Esophagus muscularis mucosa (tissue), 4 donors: Measurements from ENCODE around the gene SLX4IP. TPM values are rescaled to one million over a fixed set of nuclear protein-coding genes. Genes with fewer than 3 reads are reported as not detected.

ENCODE experiments used
- DNase-seq: peaks from one replicate; pipeline ENCODE4 v3.0.0-alpha.2; 2017; ENCODE audit errors: extremely low spot score
- H3K27ac ChIP-seq, 4 donors: fragments of 200-600 bp; sonication (generic); replicated peaks in 1 of 4; 1 replicate in 3 of 4; 2 replicates in 1 of 4; pipeline ENCODE4 v1.5.1; 2016 to 2019; ENCODE audit warnings: mild to moderate bottlenecking in 1 of 4
- H3K27me3 ChIP-seq, 4 donors: fragments of 200-600 bp; sonication (generic); one replicate each; pipeline versions ENCODE4 v1.5.1 to v1.6.0; 2016 to 2019
- H3K36me3 ChIP-seq, 4 donors: fragments of 200-600 bp; sonication (generic); one replicate each; pipeline ENCODE4 v1.5.1; 2016 to 2019
- H3K4me1 ChIP-seq, 4 donors: fragments of 200-600 bp; sonication (generic); one replicate each; pipeline ENCODE4 v1.5.1; 2016 to 2019
- H3K4me3 ChIP-seq, 4 donors: fragments of 200-600 bp; sonication (generic); 1 replicate in 2 of 4; 2 replicates in 2 of 4; pipeline ENCODE4 v1.5.1; 2016 to 2019; ENCODE audit warnings: mild to moderate bottlenecking in 4 of 4, moderate library complexity in 1 of 4
- H3K9me3 ChIP-seq, 4 donors: fragments of 200-600 bp; sonication (generic); 1 replicate in 3 of 4; 2 replicates in 1 of 4; pipeline ENCODE4 v1.5.1; 2016 to 2019
- EP300 ChIP-seq: sonication (generic); formaldehyde crosslinking; IDR thresholded peaks from one replicate; pipeline ENCODE4 v1.6.1; 2017; ENCODE audit warnings: antibody characterized with exemption
- POLR2A ChIP-seq: fragments of 450-650 bp; IDR thresholded peaks from one replicate; pipeline ENCODE4 v1.6.1; 2017; ENCODE audit warnings: antibody characterized with exemption, moderate library complexity, mild to moderate bottlenecking, low read depth
- POLR2AphosphoS5 ChIP-seq, 2 donors: sonication (generic); formaldehyde crosslinking; IDR thresholded peaks; one replicate each; pipeline ENCODE4 v1.6.1; 2017; ENCODE audit warnings: antibody characterized with exemption in 2 of 2
- WGBS: methylation state at CpG from one replicate; pipeline ENCODE4 v1.1.5; 2018; 5-methylcytosine and 5-hydroxymethylcytosine counted together
- intact Hi-C: fragments of 100-400 bp; cut with DNase I; formaldehyde crosslinking; loops from one replicate; pipeline ENCODE4 v1.15.1; 2023
- total RNA-seq, 4 donors: library from RNA; depleted of rRNA; stranded (reverse); fragments of >200 nt; gene quantifications; one replicate each; pipeline versions ENCODE4 v1.1.0 to v1.2.1, GENCODE V29; 2016
- TF ChIP-seq, protein P1 (sequence below), 3 experiments: fragments of 200-600 bp in 2 of 3; fragments of 450-650 bp in 1 of 3; sonication (generic) in 2 of 3; IDR thresholded peaks; one replicate each; pipeline ENCODE4 v1.5.1; 2017 to 2019; ENCODE audit warnings: antibody characterized with exemption in 3 of 3, mild to moderate bottlenecking in 2 of 3, moderate library complexity in 1 of 3

The SLX4IP gene
- total RNA-seq, 4 donors from 2014 or later = 1.2 to 2.1 (median 1.5) TPM

DNA sequence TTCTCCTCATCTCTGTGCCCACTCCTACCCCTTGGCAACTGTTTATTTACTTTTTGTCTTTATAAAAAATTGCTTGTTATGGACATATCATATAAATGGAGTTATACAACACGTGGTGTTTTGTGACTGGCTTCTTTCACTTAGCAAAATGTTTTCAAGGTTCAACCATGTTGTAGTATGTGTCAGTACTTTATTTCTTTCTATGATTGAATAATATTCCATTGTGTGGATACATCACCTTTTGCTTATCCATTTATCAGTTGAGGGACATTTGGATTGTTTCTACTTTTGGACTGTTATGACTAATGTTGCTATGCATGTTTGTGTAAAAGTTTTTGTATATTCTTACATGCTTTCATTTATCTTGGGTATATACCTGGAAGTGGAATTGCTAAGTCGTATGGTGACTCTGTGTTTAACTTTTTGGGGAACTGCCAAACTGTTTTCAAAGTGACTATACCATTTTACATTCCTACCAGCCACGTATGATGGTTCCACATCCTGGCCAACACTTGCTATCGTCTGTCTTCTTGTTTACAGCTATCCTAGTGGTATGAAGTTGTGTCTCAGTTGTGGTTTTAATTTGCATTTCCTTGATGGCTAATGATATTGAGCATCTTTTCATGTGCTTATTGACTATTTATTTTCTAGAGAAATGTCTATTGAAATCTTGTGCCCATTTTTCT, 84.4 kb downstream of the SLX4IP start:
- WGBS = 67% methylated on average over 4 of the region's 4 CpGs
- intact Hi-C loops = loop anchor here (10.0 kb wide), 1 partner anchor 85 kb away; the partner anchor contains the start of genes MKKS and SLX4IP
- H3K4me3 ChIP-seq = no peak overlapping the region
- no peak for DNase-seq
- TF ChIP-seq, protein P1, sequence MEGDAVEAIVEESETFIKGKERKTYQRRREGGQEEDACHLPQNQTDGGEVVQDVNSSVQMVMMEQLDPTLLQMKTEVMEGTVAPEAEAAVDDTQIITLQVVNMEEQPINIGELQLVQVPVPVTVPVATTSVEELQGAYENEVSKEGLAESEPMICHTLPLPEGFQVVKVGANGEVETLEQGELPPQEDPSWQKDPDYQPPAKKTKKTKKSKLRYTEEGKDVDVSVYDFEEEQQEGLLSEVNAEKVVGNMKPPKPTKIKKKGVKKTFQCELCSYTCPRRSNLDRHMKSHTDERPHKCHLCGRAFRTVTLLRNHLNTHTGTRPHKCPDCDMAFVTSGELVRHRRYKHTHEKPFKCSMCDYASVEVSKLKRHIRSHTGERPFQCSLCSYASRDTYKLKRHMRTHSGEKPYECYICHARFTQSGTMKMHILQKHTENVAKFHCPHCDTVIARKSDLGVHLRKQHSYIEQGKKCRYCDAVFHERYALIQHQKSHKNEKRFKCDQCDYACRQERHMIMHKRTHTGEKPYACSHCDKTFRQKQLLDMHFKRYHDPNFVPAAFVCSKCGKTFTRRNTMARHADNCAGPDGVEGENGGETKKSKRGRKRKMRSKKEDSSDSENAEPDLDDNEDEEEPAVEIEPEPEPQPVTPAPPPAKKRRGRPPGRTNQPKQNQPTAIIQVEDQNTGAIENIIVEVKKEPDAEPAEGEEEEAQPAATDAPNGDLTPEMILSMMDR (IDR thresholded peaks at IDR 0.05) = no peak
- TF ChIP-seq POLR2AphosphoS5 (IDR thresholded peaks at IDR 0.05) (no peak), POLR2A (no peak), EP300 (no peak)
- no peak overlapping the region for H3K27ac ChIP-seq
- H3K4me1 ChIP-seq = peaks cover 0 to 28% (median 24%) of the 10 kb centered on the region in 4 donors
- H3K9me3 ChIP-seq = no peaks in the 10 kb centered on the region
- H3K27me3 ChIP-seq = no peaks in the 10 kb centered on the region
- no peaks in the 10 kb centered on the region for H3K36me3 ChIP-seq

DNA sequence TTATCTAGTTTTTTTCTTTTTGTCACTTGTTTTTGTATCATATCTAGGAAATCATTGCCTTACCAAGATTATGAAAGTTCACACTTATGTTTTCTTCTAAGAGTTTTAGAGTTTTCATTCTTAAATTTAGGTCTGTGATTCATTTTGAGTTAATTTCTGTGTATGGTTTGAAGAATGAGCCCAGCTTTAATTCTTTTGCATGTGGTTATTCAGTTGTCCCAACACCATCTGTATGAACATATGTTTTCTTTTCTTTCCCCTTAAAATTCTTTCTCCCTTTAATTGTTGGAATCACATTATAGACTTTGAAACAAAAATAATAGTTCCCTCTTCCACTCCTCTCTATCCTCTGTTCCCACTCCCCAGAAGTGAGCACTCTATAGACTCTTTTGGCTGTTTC, 85.4 kb downstream of the SLX4IP start:
- peaks cover 0 to 30% (median 26%) of the 10 kb centered on the region in 4 donors for H3K4me1 ChIP-seq
- no peak overlapping the region for H3K27ac ChIP-seq

DNA sequence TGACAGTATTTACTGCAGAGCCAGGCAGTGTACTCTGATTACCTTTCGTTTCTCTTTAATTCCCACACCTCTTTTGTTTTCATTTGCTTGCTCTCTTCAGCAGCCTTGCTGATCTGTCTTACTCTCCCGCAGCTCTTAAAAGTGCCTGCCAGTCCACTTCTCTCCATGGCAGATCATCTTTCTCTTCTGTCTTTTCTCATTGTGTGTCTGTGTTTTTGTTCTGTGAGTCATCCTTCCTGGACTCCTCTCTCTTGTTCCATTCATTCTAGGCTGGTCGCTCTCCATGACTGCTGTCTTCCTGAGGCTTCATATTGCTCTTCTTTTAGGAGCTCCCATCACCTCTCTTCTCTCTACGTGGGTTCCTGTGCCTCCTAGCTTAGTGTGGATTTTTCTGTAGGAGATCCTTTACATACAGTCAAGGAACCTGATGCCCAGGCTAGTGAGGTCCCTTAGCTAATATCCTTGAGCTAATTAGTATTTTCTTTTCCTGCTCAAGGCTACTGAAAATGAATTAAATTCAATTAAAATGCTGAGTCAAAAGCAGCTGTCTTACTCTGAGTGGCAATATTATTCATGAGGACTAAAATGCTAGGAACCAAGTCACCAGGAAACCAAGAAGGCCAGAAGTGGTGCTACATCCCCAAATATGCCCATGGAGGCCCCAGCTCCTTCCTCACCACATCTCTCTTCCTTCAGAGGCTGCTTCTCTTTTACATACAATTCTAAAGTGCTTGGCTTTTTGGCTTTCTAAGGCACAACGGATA, 86.1 kb downstream of the SLX4IP start:
- WGBS = 35% methylated on average over 5 of the region's 5 CpGs
- intact Hi-C loops = no loop called here
- Histone ChIP-seq H3K9me3 (no peaks in the 10 kb centered on the region), H3K27me3 (no peaks in the 10 kb centered on the region), H3K27ac (no peak overlapping the region), H3K4me3 (no peak overlapping the region), H3K4me1 (peaks cover 0 to 30% (median 26%) of the 10 kb centered on the region in 4 donors), H3K36me3 (no peaks in the 10 kb centered on the region)
- no peak for DNase-seq
- TF ChIP-seq POLR2A (no peak), POLR2AphosphoS5 (IDR thresholded peaks at IDR 0.05) (peak in 1 of 2 donors; percentile 12)

More for the DNA sequence above, 85.4 kb downstream of the SLX4IP start:
- Histone ChIP-seq H3K27me3 (no peaks in the 10 kb centered on the region), H3K36me3 (no peaks in the 10 kb centered on the region), H3K9me3 (no peaks in the 10 kb centered on the region), H3K4me3 (no peak overlapping the region)
- TF ChIP-seq POLR2AphosphoS5 (IDR thresholded peaks at IDR 0.05) = no peak
- TF ChIP-seq EP300 = no peak
- TF ChIP-seq POLR2A = no peak
- TF ChIP-seq, protein P1 (IDR thresholded peaks at IDR 0.05) = no peak
- no peak for DNase-seq
- intact Hi-C loops = no loop called here

- Histone ChIP-seq H3K36me3 (no peaks in the 10 kb centered on the region), H3K4me3 (no peak overlapping the region), H3K4me1 (peaks cover 0 to 30% (median 26%) of the 10 kb centered on the region in 4 donors), H3K27ac (no peak overlapping the region), H3K27me3 (no peaks in the 10 kb centered on the region), H3K9me3 (no peaks in the 10 kb centered on the region)
- 88% methylated on average over 1 of the region's 1 CpG for WGBS
- TF ChIP-seq POLR2AphosphoS5 (IDR thresholded peaks at IDR 0.05) (no peak), POLR2A (no peak), EP300 (no peak)
- TF ChIP-seq, protein P1 (IDR thresholded peaks at IDR 0.05) = no peak
- no peak for DNase-seq
- intact Hi-C loops = no loop called here
These were observed 86.7 kb downstream of the SLX4IP start for GRCh38 chr20:10521836-10522235.

- 90% methylated on average over 6 of the region's 8 CpGs for WGBS
- Histone ChIP-seq H3K4me1 (peaks cover 0 to 30% (median 26%) of the 10 kb centered on the region in 4 donors), H3K9me3 (no peaks in the 10 kb centered on the region), H3K27me3 (no peaks in the 10 kb centered on the region), H3K27ac (no peak overlapping the region), H3K36me3 (no peaks in the 10 kb centered on the region), H3K4me3 (no peak overlapping the region)
- intact Hi-C loops = no loop called here
- TF ChIP-seq POLR2A = no peak
- no peak for TF ChIP-seq POLR2AphosphoS5 (IDR thresholded peaks at IDR 0.05)
- TF ChIP-seq, protein P1 (IDR thresholded peaks at IDR 0.05) = no peak
- no peak for DNase-seq
These were observed 87.2 kb downstream of the SLX4IP start for GRCh38 chr20:10522328-10522727.
